IMR-90 (cell line): ENCODE measurements around the gene ZBTB33. TPM values are rescaled to one million over a fixed set of nuclear protein-coding genes. Genes with fewer than 3 reads are reported as not detected.

Experiments
- ATAC-seq: fragments of 200-7000 bp; cut with Tn5 transposase; 2 replicates; pipeline ENCODE4 v1.9.1; 2020; ENCODE audit warnings: low read depth, mild to moderate bottlenecking, moderate library complexity
- BruUV-seq: library from RNA; stranded (reverse); fragments of 400-500 nt; replicated peaks from 2 replicates; lab custom pipeline; 2021; lab: Mats Ljungman, UMichigan
- CTCF ChIA-PET: fragments of 300-600 bp; formaldehyde crosslinking; extraction: SDS; loops from one replicate; lab custom pipeline; 2021; ENCODE audit warnings: antibody characterized with exemption; lab: Yijun Ruan, JAX
- POLR2A ChIA-PET: fragments of 300-600 bp; sonication (Branson Sonifier 250); formaldehyde crosslinking; loops from one replicate; lab custom pipeline; 2022; ENCODE audit warnings: antibody characterized with exemption; ENCODE audit not compliant: unreplicated experiment; lab: Charles Lee
- DNase-seq: peaks from one replicate; pipeline ENCODE4 v3.0.0; 2013
- H2AFZ ChIP-seq: replicated peaks from 2 replicates; pipeline ENCODE3; 2013; ENCODE audit warnings: low read length, mild to moderate bottlenecking; ENCODE audit not compliant: poor library complexity
- H2AK5ac ChIP-seq: 2 replicates; pipeline ENCODE4 v1.6.1; 2013; ENCODE audit warnings: low read depth, low read length, inconsistent platforms
- H2AK9ac ChIP-seq: replicated peaks from 2 replicates; pipeline ENCODE3; 2013; ENCODE audit warnings: mild to moderate bottlenecking, low read depth, low read length, moderate library complexity; ENCODE audit not compliant: poor library complexity
- H2BK120ac ChIP-seq: 2 replicates; pipeline ENCODE4 v1.6.1; 2013; ENCODE audit warnings: low read depth, low read length, inconsistent platforms
- H2BK15ac ChIP-seq: 3 replicates; pipeline ENCODE4 v1.6.1; 2013; ENCODE audit warnings: low read depth, low read length, inconsistent platforms
- H2BK20ac ChIP-seq: 2 replicates; pipeline ENCODE4 v1.6.1; 2013; ENCODE audit warnings: low read depth, mild to moderate bottlenecking, inconsistent platforms, low read length, moderate library complexity
- H2BK5ac ChIP-seq: 2 replicates; pipeline ENCODE4 v1.6.1; 2013; ENCODE audit warnings: mild to moderate bottlenecking, low read depth, low read length, inconsistent platforms; ENCODE audit not compliant: poor library complexity, severe bottlenecking
- H3K14ac ChIP-seq: replicated peaks from 2 replicates; pipeline ENCODE4 v1.6.1; 2013; ENCODE audit warnings: low read depth, low read length, inconsistent platforms
- H3K18ac ChIP-seq: 2 replicates; pipeline ENCODE4 v1.6.1; 2013; ENCODE audit warnings: low read depth, low read length, control low read depth
- H3K23ac ChIP-seq: 2 replicates; pipeline ENCODE4 v1.6.1; 2013; ENCODE audit warnings: low read depth, low read length, inconsistent platforms
- H3K27ac ChIP-seq: 2 replicates; pipeline ENCODE4 v1.5.1; 2013; ENCODE audit warnings: mild to moderate bottlenecking, control low read depth, low read length; ENCODE audit not compliant: insufficient read depth
- H3K27me3 ChIP-seq: 2 replicates; pipeline ENCODE4 v1.6.1; 2013; ENCODE audit warnings: low read length; ENCODE audit not compliant: control insufficient read depth, insufficient read depth
- H3K36me3 ChIP-seq: 2 replicates; pipeline ENCODE4 v1.6.1; 2013; ENCODE audit warnings: low read length, mixed read lengths; ENCODE audit not compliant: control insufficient read depth, insufficient read depth
- H3K4ac ChIP-seq: 2 replicates; pipeline ENCODE4 v1.6.1; 2013; ENCODE audit warnings: low read depth, low read length, inconsistent platforms
- H3K4me1 ChIP-seq: 2 replicates; pipeline ENCODE4 v1.6.1; 2013; ENCODE audit warnings: low read length, mixed read lengths; ENCODE audit not compliant: control insufficient read depth, insufficient read depth
- H3K4me2 ChIP-seq: 2 replicates; pipeline ENCODE4 v1.6.1; 2013; ENCODE audit warnings: low read depth, mild to moderate bottlenecking, control low read depth, low read length, moderate library complexity
- H3K4me3 ChIP-seq: 2 replicates; pipeline ENCODE4 v1.5.1; 2013; ENCODE audit warnings: low read depth, mild to moderate bottlenecking, control low read depth, low read length, moderate library complexity; ENCODE audit not compliant: insufficient read depth
- H3K56ac ChIP-seq: 2 replicates; pipeline ENCODE4 v1.6.1; 2013; ENCODE audit warnings: low read length, inconsistent platforms; ENCODE audit not compliant: insufficient read depth; ENCODE audit errors: extremely low read depth
- H3K79me1 ChIP-seq, 2 experiments: 2 replicates each; pipeline ENCODE4 v1.6.1; 2013; ENCODE audit warnings: low read length in 2 of 2, inconsistent platforms in 1 of 2, low read depth in 1 of 2
- H3K9ac ChIP-seq: 2 replicates; pipeline ENCODE4 v1.6.1; 2013; ENCODE audit warnings: low read depth, low read length, control low read depth
- H3K9me1 ChIP-seq: 2 replicates; pipeline ENCODE4 v1.6.1; 2013; ENCODE audit warnings: low read length, inconsistent platforms; ENCODE audit not compliant: insufficient read depth
- H3K9me3 ChIP-seq: 2 replicates; pipeline ENCODE4 v1.6.1; 2013; ENCODE audit warnings: low read length; ENCODE audit not compliant: control insufficient read depth, insufficient read depth
- H4K20me1 ChIP-seq: 2 replicates; pipeline ENCODE4 v1.6.1; 2013; ENCODE audit warnings: low read length, inconsistent platforms; ENCODE audit not compliant: insufficient read depth
- H4K5ac ChIP-seq: 2 replicates; pipeline ENCODE4 v1.6.1; 2013; ENCODE audit warnings: mild to moderate bottlenecking, low read depth, low read length, control low read depth
- H4K8ac ChIP-seq, 2 experiments: 2 replicates each; pipeline ENCODE4 v1.6.1; 2013; ENCODE audit warnings: low read depth in 2 of 2, low read length in 2 of 2, control low read depth in 1 of 2, inconsistent platforms in 1 of 2
- H4K91ac ChIP-seq: 2 replicates; pipeline ENCODE4 v1.6.1; 2013; ENCODE audit warnings: low read depth, low read length, inconsistent platforms; ENCODE audit not compliant: insufficient read depth
- BHLHE40 ChIP-seq: fragments of 150-350 bp; IDR thresholded peaks from 2 replicates; pipeline ENCODE4 v1.6.1; 2016; ENCODE audit warnings: mild to moderate bottlenecking, low read depth, low read length
- CEBPB ChIP-seq: IDR thresholded peaks from 2 replicates; pipeline ENCODE4 v1.6.1; 2012; ENCODE audit warnings: low read depth, low read length, improper control_type of control experiment
- CHD1 ChIP-seq: IDR thresholded peaks from 2 replicates; pipeline ENCODE4 v1.6.1; 2012; ENCODE audit warnings: low read depth, low read length, improper control_type of control experiment
- CTCF ChIP-seq: conservative IDR thresholded peaks from 2 replicates; pipeline ENCODE4 v1.5.1; 2012; ENCODE audit warnings: mild to moderate bottlenecking, low read depth, low read length, improper control_type of control experiment
- POLR2A ChIP-seq: IDR thresholded peaks from 2 replicates; pipeline ENCODE4 v1.6.1; 2012; ENCODE audit warnings: mild to moderate bottlenecking, low read depth, low read length
- RFX5 ChIP-seq: IDR thresholded peaks from 2 replicates; pipeline ENCODE4 v1.8.0; 2012; ENCODE audit warnings: low read depth, mild to moderate bottlenecking, low read length, moderate library complexity
- SMC3 ChIP-seq: fragments of 150-350 bp; IDR thresholded peaks from 2 replicates; pipeline ENCODE4 v1.6.1; 2016; ENCODE audit warnings: low read depth, mild to moderate bottlenecking, antibody characterized with exemption, low read length, moderate library complexity
- WGBS, 2 experiments: methylation state at CpG; one replicate each; pipeline versions ENCODE4 v1.1.5 to v1.1.7; 2013; ENCODE audit warnings: missing lambda C conversion rate in 2 of 2; ENCODE audit not compliant: insufficient read length in 1 of 2; ENCODE audit errors: extremely low coverage in 2 of 2; 5-methylcytosine and 5-hydroxymethylcytosine counted together
- dilution Hi-C: fragments of 300-500 bp; cut with HindIII; formaldehyde crosslinking; loops from one replicate; pipeline ENCODE4 v1.14.3; 2018; ENCODE audit warnings: low sequenced_read_pairs; ENCODE audit not compliant: unreplicated experiment
- in situ Hi-C: fragments of 300-500 bp; cut with MboI; formaldehyde crosslinking; loops from 3 replicates; pipeline ENCODE4 v1.14.3; 2019; ENCODE audit warnings: low sequenced_read_pairs, inconsistent platforms, mixed read lengths
- intact Hi-C: fragments of 100-400 bp; cut with micrococcal nuclease; formaldehyde crosslinking; loops from 2 replicates; pipeline ENCODE4 v1.10.0; 2022
- polyA plus RNA-seq, 3 experiments: library from polyadenylated mRNA; depleted of rRNA; stranded (reverse); fragments of >200 nt; gene quantifications; 2 replicates each; pipeline ENCODE4 v1.2.3, GENCODE V29; 2012; ENCODE audit warnings: low replicate concordance in 1 of 3
- total RNA-seq: library from RNA; depleted of rRNA; stranded (reverse); fragments of >200 nt; gene quantifications from 2 replicates; pipeline ENCODE4 v1.2.3, GENCODE V29; 2012

ZBTB33 gene
- total and polyA plus RNA-seq, 2 of the 4 experiments (the other 2 are of a cell fraction) = 3.3 to 16.3 TPM

- CTCF ChIA-PET = no interaction called here
- Histone ChIP-seq H3K56ac (no peak overlapping the region), H2BK20ac (no peak overlapping the region), H2AFZ (no peak overlapping the region), H3K23ac (no peak overlapping the region), H4K5ac (no peak overlapping the region), H4K91ac (no peak overlapping the region), H4K20me1 (no peaks in the 10 kb centered on the region; the same call in 1 of the 2 replicates), H3K14ac (no peak overlapping the region), H3K4ac (no peak overlapping the region), H2BK5ac (no peak overlapping the region), H3K27me3 (peaks cover 2% of the 10 kb centered on the region), H3K18ac (no peak overlapping the region), H2BK120ac (no peak overlapping the region), H2AK9ac (no peak overlapping the region), H3K9me1 (no peaks in the 10 kb centered on the region), H4K8ac (no peak overlapping the region), H3K4me3 (no peak overlapping the region), H3K79me1 (no peaks in the 10 kb centered on the region), H3K27ac (no peak overlapping the region), H3K9ac (no peak overlapping the region), H3K36me3 (no peaks in the 10 kb centered on the region), H2BK15ac (no peak overlapping the region), H3K4me1 (no peaks in the 10 kb centered on the region), H2AK5ac (no peak overlapping the region), H3K9me3 (no peaks in the 10 kb centered on the region), H3K4me2 (no peak overlapping the region)
- DNase-seq (no peak), ATAC-seq (no peak)
- in situ Hi-C loops = no loop called here
- POLR2A ChIA-PET = no interaction called here
- WGBS, 2 experiments = 65% methylated on average over 3 of the region's 8 CpGs; no CpG with 5 or more reads in 1 of the 2 experiments
- dilution Hi-C loops = no loop called here
- TF ChIP-seq RFX5 = no peak
- no peak for TF ChIP-seq CTCF
- TF ChIP-seq CEBPB = no peak
- TF ChIP-seq CHD1 = no peak
- no peak for TF ChIP-seq POLR2A
- no peak for TF ChIP-seq SMC3
- no peak for TF ChIP-seq BHLHE40
- intact Hi-C loops = no loop called here
- BruUV-seq = no TSS peak
Measured at GRCh38 chrX:120207009-120207605, 43.5 kb upstream of the ZBTB33 start.
